GM21515 (cell line): ENCODE results near the gene NPHP4.

Source experiments
- ATAC-seq: cut with Tn5 transposase; IDR thresholded peaks from one replicate; pipeline ENCODE4 v1.9.1; 2021; ENCODE audit not compliant: unreplicated experiment

The NPHP4 gene

DNA sequence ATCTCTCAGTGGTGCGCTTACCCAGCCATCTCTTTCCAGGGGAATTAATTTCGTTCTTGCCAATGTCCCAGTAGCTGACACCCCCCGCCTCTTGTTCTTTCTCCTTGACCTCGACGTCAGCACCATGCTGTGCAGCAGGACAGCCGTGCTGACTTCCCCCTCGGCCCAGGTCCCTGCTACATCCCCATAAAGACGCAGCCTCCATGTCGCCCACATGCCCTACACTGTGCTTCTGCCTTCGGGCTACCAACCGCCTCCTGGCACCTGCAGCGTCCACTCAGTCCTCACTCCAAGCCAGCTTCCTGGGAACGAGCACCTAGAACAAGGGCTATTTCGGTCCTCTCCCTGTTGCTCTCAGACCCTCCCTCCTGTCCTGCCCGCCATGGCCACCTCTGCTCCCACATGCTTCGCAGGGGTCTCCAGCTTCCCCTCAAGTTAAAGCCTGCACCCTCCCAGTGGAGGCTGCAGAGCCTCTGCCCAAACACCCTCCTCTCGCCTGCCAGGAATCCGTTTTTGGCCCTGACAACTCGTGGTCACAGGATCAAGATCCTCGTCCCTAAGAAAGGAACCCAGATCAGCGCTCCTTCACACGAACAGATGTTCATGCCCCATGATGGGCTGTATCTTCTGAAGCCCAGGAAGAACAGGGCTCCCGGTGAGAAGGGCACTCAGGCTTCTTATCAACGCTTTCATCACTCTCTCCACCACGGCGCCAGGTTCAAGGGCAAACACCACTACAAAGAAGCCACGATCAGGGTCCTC lies 109.7 kb downstream of the NPHP4 start:
- ATAC-seq: no peak

DNA sequence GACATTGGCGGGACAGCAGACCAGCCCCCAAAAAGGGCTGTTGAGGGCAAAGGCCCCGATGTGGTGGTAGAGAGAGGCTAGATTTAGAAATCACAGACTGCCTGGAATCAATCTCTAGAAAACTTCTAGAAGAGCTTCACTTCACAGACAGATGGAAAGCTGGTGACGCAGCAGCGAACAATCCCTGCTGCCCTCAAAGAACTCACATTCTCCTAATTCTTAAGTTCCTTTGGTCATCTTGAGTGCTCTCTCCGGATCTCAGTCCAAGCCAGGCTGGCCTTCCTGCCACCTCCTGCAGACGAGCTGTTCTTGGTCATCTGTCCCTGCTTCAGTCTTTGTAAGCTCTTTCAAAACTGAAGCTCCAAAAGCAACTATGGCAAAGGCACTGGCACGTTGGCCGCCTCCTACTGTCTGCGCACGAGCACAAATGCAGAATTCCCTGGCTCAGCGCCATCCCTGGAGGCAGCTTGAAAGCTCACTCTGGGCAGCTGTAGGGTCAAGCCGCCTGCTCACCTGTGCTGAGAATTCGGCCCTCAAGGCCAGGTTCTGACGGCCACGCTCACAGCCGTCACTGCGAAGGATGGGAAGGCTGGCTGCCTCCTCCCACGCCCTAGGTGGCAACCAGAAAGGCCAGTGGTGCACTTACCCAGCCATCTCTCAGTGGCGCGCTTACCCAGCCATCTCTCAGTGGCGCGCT lies 110.6 kb downstream of the NPHP4 start:
- no peak for ATAC-seq

DNA sequence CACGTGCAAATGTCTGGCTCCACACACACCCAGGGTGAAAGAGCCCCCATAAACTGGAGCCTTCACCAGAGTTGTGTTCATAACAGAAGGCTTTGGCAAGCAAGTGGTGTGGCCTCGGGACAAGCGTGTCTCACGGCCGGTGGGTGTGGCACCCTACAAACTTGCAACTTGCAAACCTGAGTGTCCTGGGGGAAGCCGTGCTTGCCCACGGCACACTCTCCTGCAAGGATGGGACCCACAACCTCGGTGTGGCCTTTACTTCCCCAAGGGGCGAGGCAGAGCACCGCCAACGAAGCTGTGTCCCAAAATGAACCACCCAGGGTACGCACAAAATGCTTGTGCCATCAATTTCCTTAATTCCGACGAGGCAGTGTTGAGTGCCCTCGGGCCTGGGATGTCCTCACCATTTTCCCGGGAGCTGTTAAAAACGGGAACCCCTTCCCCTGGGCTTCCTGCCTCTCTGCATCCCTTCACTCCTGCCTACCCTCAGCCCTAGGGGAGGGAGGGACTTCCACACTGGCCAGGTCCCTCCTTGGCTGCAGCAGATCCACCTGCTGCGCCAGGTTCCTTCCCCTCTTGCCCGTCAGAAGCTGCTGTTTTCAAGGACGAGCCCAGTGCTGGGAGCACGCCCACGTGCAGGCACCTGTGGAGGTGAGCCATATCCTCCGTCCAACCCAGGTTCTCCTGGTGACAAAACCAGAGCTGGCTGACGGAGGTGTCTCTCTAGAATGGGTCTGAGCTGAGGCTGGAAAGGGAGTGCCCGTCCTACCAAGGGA lies 111.4 kb downstream of the NPHP4 start:
- ATAC-seq: no peak

DNA sequence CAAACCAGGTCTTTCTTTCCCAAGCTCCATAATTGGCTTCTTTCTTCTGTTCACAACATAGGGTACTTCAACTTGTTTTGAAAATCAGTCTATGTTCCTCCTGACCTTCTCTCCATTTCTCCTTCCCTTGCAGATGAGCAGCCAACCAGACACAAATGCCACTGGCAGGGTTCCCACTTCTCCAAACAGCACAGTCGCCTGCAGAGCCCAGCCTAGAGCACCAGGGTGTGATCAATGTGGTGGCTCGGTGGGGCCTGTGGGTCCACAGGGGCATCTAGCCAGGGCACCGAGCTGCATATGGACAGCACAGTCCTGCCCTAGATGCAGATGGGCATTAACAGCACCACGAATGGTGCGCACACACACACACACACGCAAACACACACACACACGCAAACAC lies 112.8 kb downstream of the NPHP4 start:
- ATAC-seq: no peak

DNA sequence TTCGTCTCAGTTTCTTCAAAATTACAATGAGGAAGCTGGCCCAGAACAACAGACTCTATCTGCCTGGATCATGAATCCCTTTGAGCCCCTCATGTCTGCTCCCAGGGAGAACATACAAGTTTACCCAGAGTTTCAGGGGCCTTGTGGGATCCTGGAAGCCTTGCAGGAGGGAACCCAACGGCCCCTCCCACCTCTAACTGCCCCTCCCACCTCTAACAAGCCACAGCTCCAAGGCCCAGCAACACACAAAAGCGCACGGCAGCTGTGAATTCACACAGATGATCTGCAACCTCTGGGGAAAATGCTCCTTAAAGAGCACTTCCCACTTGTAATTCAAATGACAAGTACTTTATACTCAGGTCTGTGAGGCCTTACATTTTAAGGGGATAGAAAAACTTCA lies 113.3 kb downstream of the NPHP4 start:
- no peak for ATAC-seq

DNA sequence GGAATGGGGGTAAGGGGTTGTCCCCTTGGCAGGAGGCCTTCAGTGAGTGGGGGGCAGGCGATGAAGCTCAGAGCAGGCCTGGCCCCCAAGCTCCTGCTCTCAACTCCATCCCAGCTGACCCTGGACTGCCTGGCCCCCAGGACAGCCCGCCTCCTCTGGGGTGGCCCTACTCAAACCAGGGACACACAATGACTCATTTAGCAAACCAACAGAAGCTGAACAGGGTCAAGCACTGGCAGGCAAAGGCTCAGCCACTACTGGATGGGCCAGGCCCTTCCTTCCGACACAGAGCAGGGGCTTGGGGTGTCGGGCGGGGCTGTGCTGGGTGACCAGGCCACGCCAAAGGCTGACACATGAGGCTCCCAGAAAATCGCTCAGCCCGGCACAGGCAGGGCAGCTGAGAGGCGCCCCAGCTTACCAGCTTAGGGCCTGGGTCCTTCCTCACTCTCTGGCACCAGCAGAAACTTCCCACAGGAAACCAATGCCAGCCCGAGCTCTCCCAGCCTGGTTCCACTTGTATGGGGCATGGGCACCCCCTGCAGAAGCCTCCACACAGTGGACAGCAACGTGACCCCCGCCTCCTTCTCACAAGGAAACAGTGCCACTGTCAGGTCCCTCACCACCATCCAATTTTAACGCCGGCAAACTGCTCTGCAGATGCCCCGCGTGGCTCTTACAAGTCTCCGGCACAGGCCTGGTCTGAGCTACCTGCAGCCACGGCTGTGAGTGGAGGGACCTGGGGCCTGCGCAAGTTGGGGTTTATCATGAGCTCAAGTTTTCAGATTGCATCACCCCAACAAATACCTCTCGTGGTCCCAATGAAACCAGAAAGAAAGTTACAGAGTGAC lies 114.3 kb downstream of the NPHP4 start:
- ATAC-seq: no peak

DNA sequence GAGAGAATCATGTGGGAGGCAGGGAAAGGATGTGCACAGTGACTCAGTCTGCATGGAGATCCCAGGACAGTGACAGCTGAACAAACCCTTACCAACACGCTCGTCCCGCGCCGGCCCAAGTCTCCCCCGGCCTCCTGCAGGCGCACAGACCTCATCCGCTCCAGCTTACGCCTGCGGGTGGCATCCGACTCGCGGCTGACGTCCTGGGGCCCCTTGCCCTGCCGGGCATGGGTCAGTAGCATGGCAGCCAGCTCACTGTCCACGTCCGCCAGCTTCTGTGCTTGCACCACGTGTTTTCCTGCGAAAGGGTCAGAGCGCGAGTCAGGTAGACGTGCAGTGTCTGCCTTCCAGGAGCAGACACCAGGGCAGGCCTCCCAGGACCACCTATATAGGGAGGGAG lies 115.2 kb downstream of the NPHP4 start:
- no peak for ATAC-seq

DNA sequence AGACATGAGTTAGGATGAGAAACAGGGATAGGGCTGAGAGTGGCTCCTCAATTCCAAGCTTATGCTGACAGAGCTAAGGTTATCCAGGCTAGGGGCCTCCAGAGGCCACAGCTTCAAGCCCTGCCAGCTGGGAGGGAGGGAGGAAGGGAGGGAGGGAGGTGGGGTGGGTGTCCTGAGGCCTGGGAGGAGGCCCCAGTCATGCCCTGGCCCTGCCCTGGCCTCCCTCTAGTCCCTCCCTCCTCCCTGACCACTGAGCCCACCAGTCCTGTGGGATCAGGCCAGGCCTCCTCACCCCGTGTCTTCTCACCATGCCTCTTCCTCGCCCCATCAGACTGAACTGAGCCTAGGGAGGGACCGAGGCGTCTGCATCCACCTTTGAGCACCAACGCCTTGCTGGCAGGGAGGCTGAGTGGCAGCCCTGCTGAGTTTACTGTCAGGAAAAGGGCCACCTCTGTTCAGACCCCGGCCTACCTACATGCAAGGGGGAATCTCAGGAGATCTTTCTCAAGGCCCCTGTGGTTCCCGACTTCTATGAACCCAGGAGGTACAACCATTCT lies 116.1 kb downstream of the NPHP4 start:
- no peak for ATAC-seq

DNA sequence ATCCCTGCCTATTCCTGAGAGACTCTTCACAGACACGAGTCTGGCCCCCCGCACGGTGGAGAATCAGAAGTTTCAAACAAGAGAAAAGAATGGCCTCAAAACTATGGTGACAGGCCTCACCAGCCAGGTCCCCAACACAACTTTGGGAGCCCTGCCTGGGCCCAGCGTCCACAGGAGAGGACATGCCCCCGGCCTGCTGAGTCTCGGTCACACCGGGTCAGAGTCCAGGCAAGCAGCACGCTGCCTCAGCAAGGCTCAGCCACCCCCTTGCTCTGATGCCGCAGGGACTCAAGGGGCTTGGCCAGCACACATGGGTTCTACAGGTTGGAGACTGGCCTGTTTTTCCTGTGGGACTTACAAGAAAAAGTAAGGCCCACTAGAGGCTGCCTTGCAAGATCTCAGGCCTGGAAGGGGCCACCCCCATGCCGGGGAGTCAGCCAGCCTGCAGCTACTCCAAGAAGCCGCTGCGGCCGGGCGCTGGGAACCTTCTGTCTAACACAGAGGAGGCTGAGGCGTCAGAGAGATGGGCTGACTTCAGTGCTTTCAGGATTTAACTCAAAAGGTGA lies 116.8 kb downstream of the NPHP4 start:
- no peak for ATAC-seq

DNA sequence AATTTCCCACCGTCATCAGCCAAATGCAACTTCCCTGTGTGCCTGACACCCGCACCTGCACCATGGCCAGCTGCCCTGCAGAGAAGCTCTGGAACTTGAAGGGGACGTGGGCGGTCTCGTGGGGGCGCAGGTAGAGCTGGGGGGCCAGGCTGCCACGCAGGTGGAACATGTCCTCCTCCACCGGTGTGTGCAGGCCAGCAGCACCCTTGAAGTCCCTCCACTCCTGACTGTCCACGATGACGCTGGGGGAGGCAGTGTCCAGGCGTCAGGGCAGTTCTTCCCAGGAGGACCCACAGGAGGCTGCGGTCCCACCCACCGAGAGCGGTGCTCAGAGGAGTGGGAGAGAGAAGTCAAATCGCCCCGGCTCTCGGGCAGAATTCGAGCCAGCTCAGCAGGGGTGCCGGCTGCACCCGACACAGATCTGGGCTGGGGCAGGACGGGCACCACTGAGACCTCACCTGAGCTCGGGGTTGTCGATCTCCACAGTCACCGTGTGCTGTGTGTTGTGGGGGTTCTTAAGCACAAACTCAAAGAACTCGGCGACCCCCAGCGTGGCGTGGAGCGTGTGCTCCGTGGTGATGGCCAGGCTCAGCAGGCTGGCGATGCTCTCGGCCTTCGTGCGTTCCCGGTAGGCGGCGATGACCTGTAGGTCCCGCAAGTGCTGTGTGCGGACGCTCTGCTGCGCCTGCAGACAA lies 117.7 kb downstream of the NPHP4 start:
- ATAC-seq: no peak

DNA sequence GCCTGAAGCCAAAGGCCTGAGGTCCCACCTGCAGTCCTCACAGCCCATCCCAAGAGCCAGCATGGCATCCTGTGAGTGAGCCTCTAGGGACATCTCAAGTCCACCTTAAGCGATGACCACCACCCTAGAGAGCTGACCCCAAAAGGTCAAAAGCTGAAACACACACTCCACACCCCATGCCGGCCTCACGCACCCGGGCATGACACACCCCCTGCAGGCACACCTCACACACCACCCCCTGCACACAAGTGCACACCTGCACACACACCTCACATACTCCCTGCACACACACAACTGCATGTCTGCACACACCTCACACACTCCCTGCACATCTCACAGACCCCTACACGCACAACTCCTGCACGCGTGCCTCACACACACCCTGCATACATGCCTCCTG lies 118.7 kb downstream of the NPHP4 start:
- ATAC-seq: no peak

DNA sequence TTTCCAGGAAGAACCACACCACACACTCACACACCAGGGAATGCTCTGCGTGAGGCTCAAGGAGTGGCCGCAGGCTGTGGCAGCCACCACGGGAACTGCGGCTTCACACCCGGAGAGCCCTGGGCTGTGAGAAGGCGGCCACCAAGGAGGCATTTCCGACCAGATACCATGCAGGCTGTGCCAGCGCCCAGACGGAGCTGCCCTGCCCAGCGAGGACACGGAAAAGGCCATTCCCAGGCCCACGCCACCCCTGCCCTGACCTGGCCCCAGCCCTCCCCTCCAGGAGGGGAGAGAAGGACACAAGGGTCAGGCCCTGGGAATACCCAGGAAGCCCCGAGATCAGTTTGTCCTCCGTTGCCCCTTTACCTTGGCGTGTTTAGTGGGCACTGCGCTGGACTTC lies 119.3 kb downstream of the NPHP4 start:
- ATAC-seq: no peak

DNA sequence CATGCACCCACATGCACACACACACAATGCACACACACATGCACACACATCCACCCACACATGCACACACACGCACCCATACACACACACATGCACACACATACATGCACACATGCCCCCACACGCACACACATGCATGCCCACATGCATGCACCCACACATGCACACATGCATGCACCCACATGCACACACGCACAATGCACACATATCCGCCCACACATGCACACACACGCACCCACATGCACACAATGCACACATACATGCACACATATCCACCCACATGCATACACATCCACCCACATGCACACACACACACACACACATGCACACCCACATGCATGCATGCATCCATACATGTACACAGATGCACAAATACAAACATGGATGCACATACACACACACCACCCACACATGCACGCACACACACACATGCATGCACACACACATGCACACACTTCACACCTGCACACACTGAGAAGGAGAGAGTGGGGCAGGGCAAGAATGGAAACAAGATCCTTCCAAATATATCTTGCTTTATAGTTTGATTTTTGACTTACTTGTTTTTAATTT lies 123.2 kb downstream of the NPHP4 start:
- ATAC-seq: no peak

DNA sequence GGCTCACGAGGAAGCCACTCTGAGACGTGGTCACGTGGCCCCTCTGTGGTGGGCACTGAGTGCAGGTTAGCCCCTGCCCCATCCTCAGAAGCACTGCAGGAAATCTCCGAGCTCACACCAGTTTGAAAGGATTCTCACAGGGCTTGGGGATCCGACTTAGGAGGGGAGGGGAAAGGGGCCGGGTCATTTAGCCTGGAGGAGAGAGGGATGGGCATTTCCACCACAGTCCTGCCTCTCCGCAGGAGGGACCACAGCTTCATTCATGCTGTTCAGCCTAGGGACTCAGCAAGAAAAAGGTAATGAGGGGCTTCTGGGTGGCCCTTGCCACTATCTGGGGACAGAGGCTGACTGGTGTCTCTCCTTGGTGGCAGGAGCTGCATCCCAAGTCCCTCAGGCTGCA lies 126.5 kb downstream of the NPHP4 start:
- ATAC-seq: no peak

DNA sequence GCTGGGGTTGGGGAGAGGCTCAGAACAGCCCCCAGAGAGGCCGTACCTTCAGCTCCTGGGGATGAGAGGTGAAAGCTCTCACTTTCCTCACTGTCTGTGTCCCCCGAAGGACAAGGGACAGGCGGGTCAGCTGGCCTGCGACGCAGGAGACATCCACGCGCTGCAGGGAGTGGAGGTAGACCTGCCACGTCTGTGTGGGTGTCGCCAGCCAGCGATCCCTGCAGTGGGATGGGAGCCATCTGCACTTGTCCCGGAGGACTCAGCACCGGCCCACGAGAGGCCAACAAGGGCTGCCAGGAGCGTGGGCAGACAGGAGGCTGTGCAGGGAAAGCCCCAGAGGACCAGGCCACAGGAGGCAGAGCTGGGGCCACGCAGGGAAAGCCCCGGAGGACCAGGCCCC lies 127.2 kb downstream of the NPHP4 start:
- no peak for ATAC-seq

DNA sequence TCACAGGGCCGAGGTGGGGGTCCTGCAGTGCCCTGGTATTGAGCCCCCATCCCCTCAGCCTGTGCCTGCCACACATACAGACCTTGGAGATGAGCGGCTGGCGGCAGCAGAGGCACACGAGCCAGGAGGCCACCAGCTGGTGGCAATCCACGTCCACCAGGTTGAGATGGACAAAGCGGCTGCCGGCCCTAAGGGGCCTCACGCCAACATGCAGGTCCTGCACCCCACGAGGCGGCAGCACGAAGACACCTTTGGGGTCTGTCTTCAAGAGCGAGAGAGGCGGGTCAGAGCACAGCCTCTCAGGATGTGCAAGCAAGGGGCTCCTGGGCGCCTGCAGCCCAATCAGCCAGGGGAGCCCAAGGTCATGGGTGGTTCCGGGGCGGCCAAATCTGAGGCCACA lies 128.0 kb downstream of the NPHP4 start:
- ATAC-seq: no peak

DNA sequence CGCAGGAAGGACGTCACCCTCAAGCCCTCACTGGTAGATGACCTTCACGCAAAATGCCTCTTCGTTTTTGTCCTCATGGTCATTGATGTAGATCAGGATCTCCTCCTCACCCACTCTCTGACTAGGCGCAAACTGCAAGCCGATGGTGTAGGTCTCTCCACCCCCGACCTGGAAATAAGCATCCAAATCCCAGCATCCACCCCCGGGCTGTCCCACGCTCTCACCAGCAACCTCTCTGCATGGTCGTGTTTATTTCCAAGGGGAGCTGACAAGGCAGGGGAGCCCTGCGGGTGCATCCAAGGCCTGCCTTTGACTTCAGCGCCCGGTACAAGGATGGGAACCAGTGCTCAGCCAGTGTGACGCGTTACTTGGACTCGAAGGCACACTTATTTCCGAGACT lies 129.0 kb downstream of the NPHP4 start:
- no peak for ATAC-seq

DNA sequence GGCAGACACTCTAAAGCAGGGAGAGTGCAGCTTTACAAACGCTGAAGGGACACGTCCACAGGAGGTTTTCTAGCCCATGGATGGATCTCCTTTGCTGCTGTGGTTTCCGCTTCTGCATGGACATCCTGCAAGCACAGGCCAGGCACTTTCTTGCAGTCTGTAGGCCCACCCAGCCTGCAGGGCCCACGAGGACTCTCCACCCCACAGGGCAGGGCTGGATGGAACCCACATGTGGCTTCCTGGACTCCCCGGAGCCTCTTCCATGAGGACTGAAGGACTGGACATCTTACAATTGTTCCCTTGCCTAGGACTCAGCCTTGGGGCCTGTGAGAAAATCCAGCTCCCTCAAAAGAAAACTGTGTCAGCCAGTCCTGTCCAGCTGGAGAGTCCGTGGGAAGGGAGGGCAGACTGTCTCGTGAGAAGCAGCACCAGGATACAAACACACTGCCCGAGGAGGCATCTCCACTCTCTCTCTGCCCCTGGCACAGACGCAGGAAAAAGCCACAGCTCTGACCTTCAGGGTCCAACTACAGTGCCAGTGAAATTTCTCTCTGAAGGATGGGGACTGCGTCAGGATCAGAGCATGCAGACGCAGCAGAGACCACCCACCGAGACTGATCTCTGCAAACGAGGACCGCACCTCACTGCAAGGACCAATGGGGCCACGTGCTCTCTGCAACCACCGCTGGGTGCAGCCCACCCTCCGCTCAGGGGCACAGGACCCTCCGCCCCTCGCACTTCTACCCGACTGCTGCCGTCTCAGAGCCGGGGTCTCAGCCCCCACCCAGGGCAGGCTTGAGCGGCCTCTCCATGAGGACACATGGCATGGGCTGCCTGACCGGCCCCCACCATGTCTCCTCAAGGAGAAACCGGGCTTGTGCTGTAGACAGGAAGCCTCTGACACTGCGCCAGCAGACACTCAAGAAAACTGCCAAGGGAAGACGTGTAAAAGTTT lies 130.1 kb downstream of the NPHP4 start:
- ATAC-seq: no peak
